Kidney tubule cell (primary cell): ENCODE results near the gene DNM1.
"Not testable (repeated sequence)": the region's sequence is repeated elsewhere in the genome, so short reads cannot be mapped to it uniquely, and the experiment has no call there.

Experiments used
- DNase-seq: peaks from one replicate; pipeline ENCODE4 v3.0.0-alpha.2; 2018; ENCODE audit warnings: low spot score

Gene DNM1

DNA sequence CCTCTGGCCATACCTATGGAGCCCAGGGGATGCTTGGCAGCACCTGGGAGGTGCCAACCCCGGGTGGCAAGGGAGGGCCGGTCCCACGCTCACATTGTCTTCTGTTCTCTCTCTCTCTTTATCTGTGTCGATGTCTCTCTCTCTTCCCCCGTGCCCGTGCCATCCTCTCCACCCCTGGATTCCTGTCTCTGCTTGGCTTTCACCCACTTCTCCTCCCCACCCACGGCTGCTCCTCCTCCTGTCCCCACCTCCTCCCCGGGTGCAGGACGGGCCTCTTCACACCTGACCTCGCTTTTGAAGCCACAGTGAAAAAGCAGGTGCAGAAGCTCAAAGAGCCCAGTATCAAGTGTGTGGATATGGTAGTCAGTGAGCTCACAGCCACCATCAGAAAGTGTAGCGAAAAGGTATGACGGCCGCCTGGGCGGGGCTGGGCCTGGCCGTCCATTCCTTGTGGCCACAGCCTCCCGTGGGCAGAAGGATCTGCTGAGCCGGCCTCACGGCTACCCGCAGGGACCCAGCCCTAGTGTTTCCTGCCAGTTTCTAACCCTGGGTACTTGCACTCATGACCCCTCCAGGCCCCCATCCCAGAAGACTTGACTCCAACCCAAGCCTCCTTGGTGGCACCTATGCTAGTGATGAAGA lies 22.7 kb downstream of the DNM1 start:
- no peak for DNase-seq

DNA sequence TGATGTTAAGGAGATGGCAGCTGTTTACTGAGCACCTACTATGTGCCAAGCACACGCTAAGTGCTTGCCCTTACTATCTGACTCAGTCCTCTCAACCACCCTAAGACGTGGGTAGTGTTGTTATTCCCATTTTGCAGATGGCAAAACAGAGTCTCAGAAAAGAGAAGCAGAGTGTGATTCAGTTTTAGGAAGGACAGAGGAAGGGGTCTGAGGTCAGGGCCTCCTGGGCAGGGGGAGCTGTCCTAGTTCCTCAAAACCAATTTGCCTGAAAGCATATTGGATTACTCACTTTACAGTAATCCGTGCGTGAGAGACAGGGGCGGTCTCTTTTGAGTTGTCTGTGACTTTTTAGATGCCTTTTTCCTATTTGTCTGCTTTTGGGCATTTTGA lies 23.2 kb downstream of the DNM1 start:
- no peak for DNase-seq

DNA sequence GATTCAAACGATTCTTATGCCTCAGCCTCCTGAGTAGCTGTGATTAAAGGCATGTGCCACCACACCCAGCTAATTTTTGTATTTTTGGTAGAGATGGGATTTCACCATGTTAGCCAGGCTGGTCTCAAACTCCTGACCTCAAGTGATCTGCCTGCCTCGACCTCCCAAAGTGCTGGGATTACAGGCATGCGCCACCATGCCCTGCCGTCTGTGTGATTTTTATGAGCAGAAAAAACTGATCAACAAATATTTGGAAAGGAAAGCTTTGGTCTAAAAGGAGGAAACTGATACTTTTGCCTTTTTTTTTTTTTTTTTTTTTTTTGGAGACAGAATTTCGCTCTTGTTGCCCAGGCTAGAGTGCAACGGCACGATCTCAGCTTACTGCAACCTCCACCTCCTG lies 27.7 kb downstream of the DNM1 start:
- DNase-seq: not testable (repeated sequence)

DNA sequence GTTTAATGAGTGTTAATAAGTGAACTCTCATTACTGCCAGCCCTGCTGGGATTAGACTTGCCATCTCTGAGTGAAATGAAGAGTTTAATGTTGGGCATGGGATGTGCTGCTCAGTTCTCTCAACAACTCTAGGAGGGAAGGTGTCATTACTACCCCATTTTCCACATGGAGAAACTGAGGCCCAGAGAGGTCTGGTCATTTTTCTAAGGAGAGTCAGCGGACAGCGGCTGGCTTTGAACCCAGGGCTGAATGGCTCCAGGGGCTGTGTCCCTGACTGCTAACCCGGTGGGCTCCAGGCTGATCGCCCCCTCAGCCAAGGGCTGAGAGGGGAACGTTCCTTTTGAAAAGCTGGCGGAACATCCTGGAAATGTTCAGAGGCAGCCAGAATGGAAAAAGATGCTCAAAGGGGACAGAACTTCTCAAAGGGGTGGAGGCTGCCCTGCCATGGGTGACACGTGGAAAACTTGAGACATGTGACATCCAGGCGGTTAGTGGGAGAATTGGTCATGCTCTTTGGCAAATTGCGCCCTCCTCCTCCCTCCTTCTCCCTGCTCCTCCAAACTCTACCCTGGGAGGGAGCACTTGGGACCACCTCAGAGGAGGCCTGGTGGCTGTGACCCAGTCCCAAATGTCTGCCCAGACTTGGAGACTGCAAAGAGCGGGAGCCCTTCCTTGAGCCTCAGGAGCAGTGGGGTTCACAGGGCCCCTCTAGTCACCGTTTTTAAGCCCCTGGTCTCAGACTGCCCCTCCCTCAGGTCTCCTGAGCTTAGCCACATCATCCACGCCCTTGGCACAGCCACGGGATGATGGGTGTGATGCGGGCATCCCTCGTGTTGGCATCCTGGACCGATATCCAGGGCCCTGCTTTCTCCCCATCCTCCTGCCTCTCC lies 28.7 kb downstream of the DNM1 start:
- DNase-seq: no peak

DNA sequence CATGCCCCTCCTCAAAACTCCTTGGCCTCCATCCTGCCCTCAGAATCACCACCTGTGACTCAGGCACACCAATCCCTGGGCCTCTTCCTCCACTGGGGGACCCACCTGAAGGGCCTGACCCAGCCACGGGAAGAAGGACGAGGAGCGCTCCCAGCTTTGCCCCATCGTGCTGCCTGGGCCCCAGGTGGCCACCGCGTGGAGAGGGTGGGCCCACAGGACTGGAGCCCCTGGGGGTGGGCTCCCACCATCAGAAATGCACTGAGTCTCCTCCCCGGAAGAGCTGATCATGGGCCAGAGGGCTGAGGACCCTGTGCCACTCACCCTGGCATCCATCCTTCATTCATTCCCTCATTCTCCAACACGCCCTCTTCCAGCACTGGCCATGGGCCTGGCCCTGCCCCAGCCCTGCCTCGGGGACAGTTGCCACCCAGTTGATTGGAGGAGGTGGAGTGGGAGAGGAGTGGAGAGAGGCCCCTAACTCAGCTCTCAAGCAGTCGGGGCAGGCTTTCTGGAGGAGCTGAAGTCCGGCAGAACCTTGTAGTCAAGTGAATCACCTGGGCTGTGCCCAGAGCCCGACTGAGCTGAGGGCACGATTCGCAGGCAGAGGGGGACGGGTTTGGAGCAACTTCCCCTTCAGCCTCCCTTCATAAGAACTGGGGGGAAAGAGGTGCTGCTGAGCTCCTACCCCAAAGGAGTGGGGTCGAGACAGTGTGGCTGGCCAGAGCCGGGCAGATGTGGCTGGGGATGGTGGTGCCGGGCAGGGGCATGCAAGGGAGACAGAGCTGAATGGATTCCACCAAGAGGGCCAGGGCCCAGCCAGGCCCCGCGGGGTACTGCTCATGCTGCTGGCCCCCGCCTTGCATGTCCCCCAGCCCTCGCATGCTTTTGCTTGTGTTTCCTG lies 29.6 kb downstream of the DNM1 start:
- no peak for DNase-seq

DNA sequence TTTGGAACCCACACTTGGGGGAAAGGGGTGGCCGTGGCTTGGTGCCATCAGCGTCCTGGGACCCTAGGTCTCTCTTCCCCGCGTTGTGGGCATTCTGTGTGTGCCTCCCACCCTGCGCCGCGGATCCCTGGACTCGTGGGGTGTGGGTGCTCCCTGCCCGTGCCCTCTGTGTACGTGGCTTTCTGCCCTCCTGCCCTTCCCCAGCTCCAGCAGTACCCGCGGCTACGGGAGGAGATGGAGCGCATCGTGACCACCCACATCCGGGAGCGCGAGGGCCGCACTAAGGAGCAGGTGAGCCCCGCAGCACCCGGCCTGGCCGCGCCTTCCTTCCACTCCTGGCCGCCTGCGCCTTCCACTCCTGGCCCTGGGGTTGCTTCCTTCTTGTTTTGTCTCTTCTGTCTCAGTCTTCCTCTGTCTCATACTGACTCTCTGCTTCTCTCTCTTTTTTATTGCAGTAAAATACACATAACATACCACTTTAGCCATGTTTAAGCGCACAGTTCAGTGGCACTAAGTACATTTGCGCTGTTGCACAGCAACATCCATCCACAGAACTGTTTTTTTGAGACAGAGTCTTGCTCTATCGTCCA lies 30.7 kb downstream of the DNM1 start:
- no peak for DNase-seq

DNA sequence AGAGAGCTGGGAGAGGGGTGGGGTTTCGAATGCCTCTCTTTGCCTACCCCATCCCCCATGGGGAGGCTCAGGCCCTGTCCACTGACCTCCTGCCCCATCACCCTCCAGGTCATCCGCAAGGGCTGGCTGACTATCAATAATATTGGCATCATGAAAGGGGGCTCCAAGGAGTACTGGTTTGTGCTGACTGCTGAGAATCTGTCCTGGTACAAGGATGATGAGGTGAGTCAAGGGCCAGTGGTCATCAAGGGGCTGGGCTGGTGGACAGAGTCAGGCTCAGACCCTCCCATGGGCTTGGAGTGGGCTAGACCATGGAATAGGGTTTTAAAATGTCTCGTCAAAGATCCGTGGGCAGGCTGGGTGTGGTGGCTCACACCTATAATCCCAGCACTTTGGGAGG lies 38.9 kb downstream of the DNM1 start:
- no peak for DNase-seq

DNA sequence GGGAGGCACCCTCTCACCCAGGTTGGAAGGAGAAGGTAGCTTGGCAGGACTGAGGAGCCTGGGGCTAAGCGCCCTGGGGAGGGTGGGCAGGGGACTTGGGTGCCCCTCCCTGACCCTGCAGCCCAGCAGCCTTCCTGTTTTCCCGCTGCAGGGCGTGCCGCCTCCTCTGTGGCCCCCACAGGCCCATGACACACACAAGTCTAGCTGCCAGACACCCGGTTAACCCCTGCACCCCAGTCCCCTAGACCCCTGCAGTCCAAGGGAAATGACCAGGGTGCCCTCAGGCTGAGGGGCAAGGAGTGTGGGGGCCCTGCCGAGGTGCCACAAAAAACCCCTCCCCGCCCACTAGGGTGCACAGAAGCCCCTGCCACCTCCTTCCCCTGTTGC lies 39.6 kb downstream of the DNM1 start:
- no peak for DNase-seq

DNA sequence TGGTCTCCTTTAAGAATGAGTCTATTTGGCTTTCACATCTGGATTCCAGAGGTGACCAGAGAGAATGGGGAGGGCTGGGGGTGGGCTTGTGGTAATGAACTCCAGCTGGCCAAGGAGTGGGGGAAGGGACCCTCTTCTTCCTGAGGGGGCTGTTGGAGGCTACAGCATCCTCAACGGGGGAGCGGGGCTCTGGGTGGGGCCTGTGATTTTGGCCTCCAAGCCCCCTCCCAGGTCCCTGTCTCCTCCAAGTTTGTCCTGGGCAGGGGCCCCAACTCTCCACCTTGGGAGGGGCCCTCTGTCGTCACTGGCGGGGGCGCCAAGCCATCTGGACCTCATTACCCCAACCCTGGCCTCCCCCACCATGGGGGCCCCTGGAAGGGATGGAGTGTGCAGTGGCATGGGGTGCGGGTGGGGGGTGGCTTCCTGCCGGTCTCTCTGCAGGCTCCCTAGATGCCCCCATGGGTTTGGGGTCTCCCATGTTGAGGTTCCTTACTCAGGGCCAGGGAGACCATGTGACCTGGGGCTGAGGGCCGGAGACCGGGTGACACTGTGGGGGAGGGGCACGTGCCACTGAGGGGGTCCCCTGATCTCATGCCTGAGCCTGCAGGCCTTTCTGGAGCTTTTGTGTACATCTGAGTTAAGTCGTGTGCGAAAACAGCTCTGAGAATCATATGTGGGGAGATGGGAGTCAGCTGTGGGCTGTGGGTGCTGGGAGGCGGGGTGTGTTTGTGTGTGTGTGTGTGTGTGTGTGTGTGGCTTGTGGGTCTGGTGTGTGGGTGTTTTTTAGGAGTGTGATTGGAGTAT lies 40.2 kb downstream of the DNM1 start:
- DNase-seq: no peak

DNA sequence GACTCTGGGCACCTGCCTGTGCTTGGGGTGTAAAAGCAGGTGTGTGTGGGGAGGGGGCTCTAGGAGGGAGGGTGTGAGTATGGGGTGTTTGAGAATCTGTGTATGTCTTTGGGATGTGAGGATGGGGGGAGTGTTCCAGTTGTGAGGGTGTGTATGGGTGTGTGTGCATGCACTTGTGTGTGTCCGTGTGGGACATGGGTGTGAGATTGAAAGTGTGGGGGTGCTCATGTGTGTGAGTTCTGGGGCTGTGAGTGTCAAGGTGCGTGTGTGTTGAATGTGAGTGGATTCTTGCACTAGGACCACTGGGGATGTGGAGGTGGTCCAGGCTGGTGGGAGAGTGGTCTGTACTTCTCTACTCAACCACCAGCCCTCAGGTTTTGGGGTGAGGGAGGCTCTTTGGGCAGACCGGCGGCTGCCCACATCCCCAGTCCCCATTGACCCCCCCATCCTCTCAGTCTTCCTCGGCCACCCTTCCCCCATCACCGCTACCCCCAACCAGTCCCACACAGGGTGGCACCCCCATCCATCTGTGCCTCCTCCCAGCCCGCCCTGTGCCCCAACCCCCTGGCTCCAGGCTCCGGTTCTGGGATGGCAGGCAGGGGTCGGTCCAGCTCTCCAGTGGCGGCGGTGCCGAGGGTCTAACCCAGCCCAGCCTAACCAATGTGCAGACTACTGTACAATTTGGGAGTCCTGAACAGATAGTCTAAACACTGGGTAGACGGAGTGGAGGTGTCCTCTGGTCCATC lies 41.1 kb downstream of the DNM1 start:
- DNase-seq: no peak

DNA sequence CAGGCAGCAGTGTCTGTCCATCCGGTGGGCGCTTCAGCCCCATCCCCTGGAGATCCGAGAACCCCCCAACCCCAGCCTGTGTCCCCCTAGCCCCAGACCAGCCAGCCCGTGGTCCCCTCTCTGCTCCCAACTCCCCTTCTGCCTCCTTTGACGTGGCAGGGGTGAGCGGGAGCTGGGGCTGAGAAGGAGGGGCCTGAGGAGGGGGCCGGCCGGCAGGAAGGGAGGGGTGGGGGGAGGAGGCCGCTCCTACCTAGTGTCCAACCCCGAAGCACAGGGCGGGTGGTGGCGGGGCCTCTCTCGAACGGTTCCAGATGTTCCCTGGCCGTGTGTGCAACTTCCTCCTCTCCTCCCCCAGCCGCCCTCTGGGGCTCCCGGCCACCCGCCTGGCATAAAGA lies 41.7 kb downstream of the DNM1 start:
- DNase-seq: no peak

DNA sequence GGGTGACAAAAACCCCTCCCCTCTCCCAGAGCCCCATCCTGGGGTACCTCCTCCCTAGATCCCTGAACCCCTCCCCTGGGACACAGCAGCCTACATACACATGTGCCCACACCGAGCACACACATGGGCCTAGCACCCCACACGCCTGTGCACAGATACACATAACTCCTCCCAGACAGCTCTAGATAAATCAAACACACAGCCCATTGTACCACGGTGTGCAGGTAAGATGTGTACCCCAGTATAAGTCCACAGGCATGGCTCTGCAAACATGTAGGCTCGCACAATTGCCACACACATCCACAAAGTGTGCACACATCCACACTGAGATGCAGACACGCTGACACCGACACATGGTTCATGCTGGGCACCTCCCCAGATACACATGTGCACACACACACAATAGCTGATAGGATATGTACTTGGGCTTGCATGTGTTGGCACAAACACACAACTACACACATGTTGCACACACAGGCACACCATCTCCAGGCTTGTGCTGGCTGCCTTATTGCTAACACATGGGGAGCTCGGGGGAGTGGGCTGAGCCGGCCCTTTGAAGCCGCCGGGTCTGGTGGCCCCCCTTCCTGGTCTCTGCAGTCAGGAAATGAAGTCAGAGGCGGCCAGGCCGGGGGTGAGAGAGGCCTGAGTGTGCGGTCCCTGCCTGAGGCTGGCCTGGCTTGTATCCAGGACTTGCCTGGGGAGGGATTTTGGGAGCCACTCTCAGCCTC lies 42.4 kb downstream of the DNM1 start:
- no peak for DNase-seq

DNA sequence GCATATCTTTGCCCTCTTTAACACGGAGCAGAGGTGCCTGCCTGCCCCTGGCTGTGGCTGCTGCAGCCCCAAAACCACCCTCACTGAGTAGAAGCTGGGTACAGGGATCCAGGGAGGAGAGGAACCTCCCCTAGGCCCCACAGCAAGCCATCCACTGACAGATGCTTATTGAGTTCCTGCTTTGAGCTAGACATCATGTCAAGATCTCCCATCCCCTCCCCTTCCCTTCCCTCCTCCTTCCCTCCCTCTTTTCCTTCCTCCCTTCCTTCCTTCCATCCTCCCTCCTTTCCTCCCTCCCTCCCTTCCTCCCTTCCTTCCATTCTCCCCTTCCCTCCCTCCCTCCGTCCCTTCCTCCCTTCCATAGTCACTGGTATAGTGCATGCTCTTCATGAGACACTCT lies 43.3 kb downstream of the DNM1 start:
- DNase-seq: no peak

DNA sequence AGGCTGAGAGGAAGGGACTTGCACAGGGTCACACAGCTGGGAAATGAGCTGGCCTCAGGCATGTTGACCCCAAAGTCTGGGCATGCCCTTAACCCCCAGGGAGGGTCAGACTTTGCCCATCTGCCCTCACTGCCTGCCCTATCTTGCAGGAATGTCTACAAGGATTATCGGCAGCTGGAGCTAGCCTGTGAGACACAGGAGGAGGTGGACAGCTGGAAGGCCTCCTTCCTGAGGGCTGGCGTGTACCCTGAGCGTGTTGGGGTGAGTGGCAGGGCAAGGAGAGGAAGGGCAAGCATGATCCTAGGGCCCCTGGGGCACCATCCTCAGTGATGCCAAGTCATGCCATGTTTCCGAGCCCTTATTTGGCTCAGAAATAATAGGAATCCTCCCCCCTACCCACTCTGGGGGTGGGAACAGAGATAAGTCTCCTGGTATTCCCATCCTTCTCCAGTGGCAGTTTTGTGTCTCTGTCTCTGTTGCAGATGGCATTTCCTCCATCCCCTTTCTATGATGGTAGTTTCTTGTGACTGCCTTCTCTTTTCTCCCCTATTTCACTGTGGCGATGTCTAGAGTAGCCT lies 44.1 kb downstream of the DNM1 start:
- no peak for DNase-seq

DNA sequence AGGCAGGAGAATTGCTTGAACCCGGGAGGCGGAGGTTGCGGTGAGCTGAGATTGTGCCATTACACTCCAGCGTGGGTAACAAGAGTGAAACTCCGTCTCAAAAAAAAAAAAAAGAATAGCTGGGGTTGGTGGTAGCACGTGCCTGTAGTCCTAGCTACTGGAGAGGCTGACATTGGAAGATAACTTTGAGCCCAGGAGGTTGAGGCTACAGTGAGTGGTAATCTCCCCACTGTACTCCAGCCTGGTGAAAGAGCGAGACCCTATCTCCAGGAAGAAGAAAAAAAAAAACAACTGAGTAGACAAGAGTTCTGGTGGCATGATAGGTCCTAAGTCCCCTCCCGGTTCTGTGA lies 46.4 kb downstream of the DNM1 start:
- no peak for DNase-seq

DNA sequence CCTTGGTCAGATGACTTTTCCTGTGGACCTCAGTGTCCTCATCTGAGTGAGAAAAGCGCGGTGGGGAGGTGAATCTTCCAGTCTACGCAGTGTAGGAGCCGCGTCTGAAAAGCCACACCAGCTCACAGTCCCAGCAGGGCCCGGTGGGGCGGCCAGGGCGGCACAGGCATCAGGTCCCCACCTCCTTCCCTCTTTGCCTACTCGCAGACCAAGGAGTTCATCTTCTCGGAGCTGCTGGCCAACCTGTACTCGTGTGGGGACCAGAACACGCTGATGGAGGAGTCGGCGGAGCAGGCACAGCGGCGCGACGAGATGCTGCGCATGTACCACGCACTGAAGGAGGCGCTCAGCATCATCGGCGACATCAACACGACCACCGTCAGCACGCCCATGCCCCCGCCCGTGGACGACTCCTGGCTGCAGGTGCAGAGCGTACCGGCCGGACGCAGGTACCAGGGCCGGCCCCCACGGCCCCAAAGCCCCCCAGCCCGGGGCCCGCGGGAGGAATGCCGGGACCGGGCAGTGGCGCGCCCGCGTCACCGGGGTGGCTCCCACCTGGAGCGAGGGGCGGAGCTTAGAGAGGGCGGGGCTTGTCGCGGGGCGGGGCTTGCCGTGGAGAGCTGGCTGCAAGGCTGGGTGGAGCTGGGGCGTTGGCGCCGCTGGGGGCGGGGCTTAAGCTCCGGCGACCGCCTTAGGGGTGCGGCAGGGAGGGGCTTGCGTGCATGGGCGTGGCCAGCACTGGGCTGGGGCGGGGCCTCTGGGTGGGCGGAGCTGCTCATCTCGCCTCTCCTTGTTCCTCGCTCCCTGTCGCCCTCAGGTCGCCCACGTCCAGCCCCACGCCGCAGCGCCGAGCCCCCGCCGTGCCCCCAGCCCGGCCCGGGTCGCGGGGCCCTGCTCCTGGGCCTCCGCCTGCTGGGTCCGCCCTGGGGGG lies 47.0 kb downstream of the DNM1 start:
- DNase-seq: peak; percentile 84

DNA sequence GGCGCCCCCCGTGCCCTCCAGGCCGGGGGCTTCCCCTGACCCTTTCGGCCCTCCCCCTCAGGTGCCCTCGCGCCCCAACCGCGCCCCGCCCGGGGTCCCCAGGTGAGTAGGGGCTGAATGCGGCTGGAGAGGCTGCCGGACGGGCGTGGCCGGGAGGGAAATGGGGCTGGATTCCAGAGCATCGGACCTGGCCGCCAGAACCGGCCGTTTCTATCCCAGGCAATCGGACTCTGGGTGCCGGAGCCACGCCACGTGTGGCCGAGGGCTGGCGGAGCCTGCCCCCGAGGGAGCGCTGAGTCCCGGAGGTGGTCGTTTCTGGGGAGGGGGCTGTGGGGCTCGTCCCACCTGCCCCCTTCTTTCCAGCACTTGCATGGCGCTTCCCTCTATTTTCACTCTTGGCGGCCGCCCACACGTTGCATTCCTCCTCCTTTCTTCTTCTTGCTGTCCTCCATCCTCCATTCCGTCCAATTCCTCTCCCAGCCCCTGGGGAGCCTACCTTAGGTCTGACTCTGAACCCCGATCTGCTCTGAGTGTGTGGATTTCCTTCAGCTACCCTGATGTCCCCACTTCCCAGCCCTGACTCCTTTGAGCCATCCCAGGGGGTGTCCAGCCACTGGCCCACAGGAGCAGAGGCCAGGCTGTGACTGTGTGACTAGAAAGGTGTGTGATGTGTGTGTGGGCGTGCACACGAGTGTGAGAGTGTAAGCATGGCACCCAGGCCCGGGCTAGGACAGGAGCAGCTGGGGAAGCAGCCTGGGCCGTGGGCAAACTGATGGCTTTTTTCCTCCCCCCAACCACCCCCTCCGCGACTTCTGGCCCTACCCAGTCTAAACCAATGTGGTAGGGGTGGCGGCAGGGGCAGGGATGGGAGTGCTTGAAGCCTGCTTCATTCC lies 47.9 kb downstream of the DNM1 start:
- no peak for DNase-seq

DNA sequence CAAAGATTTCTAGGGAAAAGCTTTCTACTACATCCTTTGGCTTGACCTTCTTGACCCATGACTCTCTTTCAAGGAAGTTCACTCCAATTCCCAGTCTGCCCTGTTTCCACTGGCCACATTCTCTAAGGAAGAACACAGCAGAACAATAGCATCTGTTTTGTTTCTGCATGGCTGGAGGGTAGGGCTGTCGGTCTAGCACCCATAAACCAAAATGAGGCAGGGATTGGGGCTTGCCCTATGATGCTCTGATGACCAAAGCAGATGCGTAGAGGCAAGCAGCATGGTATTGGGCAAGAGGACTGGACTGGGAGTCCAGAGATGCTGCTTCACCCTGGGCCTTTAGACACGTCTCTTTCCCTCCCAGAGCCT lies 48.5 kb downstream of the DNM1 start:
- peak; percentile 47 for DNase-seq
